ENCODE data around the gene SNAI1. TPM values are rescaled to one million over a fixed set of nuclear protein-coding genes. Genes with fewer than 3 reads are reported as not detected.

Gene SNAI1
- total RNA-seq, 2 experiments from 2014 or later, result 0.82 to 0.93 TPM

Other genes starting within 250 kb of the SNAI1 start
- gene SLC9A8, start 170.2 kb upstream of the SNAI1 start, total RNA-seq, result 10 to 100 TPM in 1 of 2 experiments, 1 to 10 TPM in 1; 9.9 to 10.9 TPM
- 10 to 100 TPM; 11.2 to 11.6 TPM for gene SPATA2, start 67.5 kb upstream of the SNAI1 start, total RNA-seq
- gene RNF114, start 46.6 kb upstream of the SNAI1 start, total RNA-seq, result 10 to 100 TPM; 61.5 to 70.7 TPM
- 100 to 1,000 TPM; 150 to 156 TPM for gene UBE2V1, start 130.2 kb downstream of the SNAI1 start, total RNA-seq
- gene PEDS1, start 170.7 kb downstream of the SNAI1 start, total RNA-seq, result 10 to 100 TPM; 17.4 to 19.3 TPM
- 10 to 100 TPM; 36.4 to 37.7 TPM for gene CEBPB, start 207.8 kb downstream of the SNAI1 start, total RNA-seq

All from activated naive CD8-positive, alpha-beta T cell treated with anti-CD3 and anti-CD28 coated beads for 36 hours (primary cell).